Mucosa of descending colon (tissue), 3 donors: ENCODE results near the gene TNNT1. TPM values are rescaled to one million over a fixed set of nuclear protein-coding genes. Genes with fewer than 3 reads are reported as not detected.

Experiments
- ATAC-seq: fragments of 200-7000 bp; cut with Tn5 transposase; one replicate; pipeline ENCODE4 v1.9.1; 2020; ENCODE audit warnings: mild to moderate bottlenecking, moderate library complexity
- DNase-seq, 3 donors: peaks; one replicate each; pipeline ENCODE4 v3.0.0-alpha.2; 2020
- H3K36me3 ChIP-seq: fragments of 200-600 bp; one replicate; pipeline ENCODE4 v1.8.0; 2021; ENCODE audit warnings: low read depth, mild to moderate bottlenecking
- H3K4me1 ChIP-seq: fragments of 200-600 bp; one replicate; pipeline ENCODE4 v1.8.0; 2021; ENCODE audit warnings: low read depth, mild to moderate bottlenecking
- H3K4me3 ChIP-seq: fragments of 200-600 bp; one replicate; pipeline ENCODE4 v1.8.0; 2021; ENCODE audit warnings: mild to moderate bottlenecking
- H3K9me3 ChIP-seq: fragments of 200-600 bp; one replicate; pipeline ENCODE4 v1.8.0; 2021; ENCODE audit warnings: mild to moderate bottlenecking
- CTCF ChIP-seq: fragments of 200-600 bp; IDR thresholded peaks from one replicate; pipeline ENCODE4 v1.8.0; 2022; ENCODE audit warnings: antibody characterized with exemption, mild to moderate bottlenecking
- intact Hi-C, 2 donors: fragments of 100-400 bp; cut with DNase I in 1 of 2; cut with micrococcal nuclease in 1 of 2; formaldehyde crosslinking; loops; one replicate each; pipeline versions ENCODE4 v1.11.0 to v1.11.1; 2022; cut with DNase I, micrococcal nuclease
- total RNA-seq, 3 donors: library from RNA; stranded (reverse); fragmentation: NEBNext Ultra II Directional in 2 of 3; extraction: Animal tissue kit (Norgen Biotek cat#: 25700) in 2 of 3; gene quantifications; one replicate each; pipeline versions ENCODE4 v1.2.1 to v1.2.4, GENCODE V29; 2021 to 2023
- donor health status: DM: no; HTN: no; CAD: no; lungs with moderate emphysema.
- donor health status: DM: no; HTN: no; CAD: no.
- donor health status: DM: no; HTN: yes; CAD: no.

Gene TNNT1
- total RNA-seq, 3 donors from 2014 or later = 0.63 to 1.1 (median 0.65) TPM

GRCh38 chr19:55116859-55117662 is 31.9 kb downstream of the TNNT1 start, which contains the start of gene PPP1R12C:
Gene PPP1R12C, minus strand, starts transcription at chr19:55117637. Its CDS starts 94 bp downstream, at chr19:55117543.
- intact Hi-C loops = no loop called here
- peak within 1 kb of the TSS; percentile 70 for H3K4me3 ChIP-seq
- no peaks in the 10 kb centered on the region for H3K36me3 ChIP-seq
- peaks cover 18% of the 10 kb centered on the region for H3K4me1 ChIP-seq
- no peaks in the 10 kb centered on the region for H3K9me3 ChIP-seq
- ATAC-seq (peak; percentile 20), DNase-seq (peak; percentile 41 to 74 (median 68))
- no peak for TF ChIP-seq CTCF

- peak; percentile 62 to 83 (median 65) for DNase-seq
- H3K4me1 ChIP-seq = peaks cover 18% of the 10 kb centered on the region
- ATAC-seq = peak; percentile 52
- no peak for TF ChIP-seq CTCF
- no peaks in the 10 kb centered on the region for H3K36me3 ChIP-seq
- peak overlapping the region; percentile 70 for H3K4me3 ChIP-seq
- H3K9me3 ChIP-seq = no peaks in the 10 kb centered on the region
- intact Hi-C loops = no loop called here
Measured at GRCh38 chr19:55116232-55116858, 32.7 kb downstream of the TNNT1 start.

GRCh38 chr19:55115446-55116065 is 33.5 kb downstream of the TNNT1 start:
- DNase-seq (no peak), ATAC-seq (no peak)
- no peak overlapping the region for H3K4me3 ChIP-seq
- no peaks in the 10 kb centered on the region for H3K36me3 ChIP-seq
- intact Hi-C loops = no loop called here
- TF ChIP-seq CTCF = no peak
- no peaks in the 10 kb centered on the region for H3K9me3 ChIP-seq
- peaks cover 18% of the 10 kb centered on the region for H3K4me1 ChIP-seq

GRCh38 chr19:55114566-55115145 is 34.4 kb downstream of the TNNT1 start:
- ATAC-seq = no peak
- H3K4me1 ChIP-seq = peaks cover 18% of the 10 kb centered on the region
- no peaks in the 10 kb centered on the region for H3K36me3 ChIP-seq
- no peak overlapping the region for H3K4me3 ChIP-seq
- intact Hi-C loops = no loop called here
- TF ChIP-seq CTCF = no peak
- no peaks in the 10 kb centered on the region for H3K9me3 ChIP-seq
- DNase-seq = peak in 1 of 3 donors; percentile 32

GRCh38 chr19:55113570-55114039 is 35.4 kb downstream of the TNNT1 start:
- peak; percentile 57 to 71 (median 71) for DNase-seq
- TF ChIP-seq CTCF = no peak
- peaks cover 18% of the 10 kb centered on the region for H3K4me1 ChIP-seq
- H3K4me3 ChIP-seq = no peak overlapping the region
- ATAC-seq = no peak
- intact Hi-C loops = no loop called here
- H3K9me3 ChIP-seq = no peaks in the 10 kb centered on the region
- no peaks in the 10 kb centered on the region for H3K36me3 ChIP-seq
